GM12872 (cell line): ENCODE data around the gene MORN1.

ENCODE experiments used
- CTCF ChIP-seq: IDR thresholded peaks from 3 replicates; pipeline ENCODE4 v1.5.1; 2011; ENCODE audit warnings: low read depth, mild to moderate bottlenecking, low read length, moderate library complexity; ENCODE audit not compliant: insufficient read depth

MORN1 gene

GRCh38 chr1:2375246-2375922 lies 16.0 kb downstream of the MORN1 start:
- TF ChIP-seq CTCF = no peak

- TF ChIP-seq CTCF = no peak
Observed at GRCh38 chr1:2374252-2375155, 16.9 kb downstream of the MORN1 start.

- no peak for TF ChIP-seq CTCF
Observed at GRCh38 chr1:2373551-2374251, 17.7 kb downstream of the MORN1 start.

GRCh38 chr1:2372551-2373490 lies 18.5 kb downstream of the MORN1 start:
- TF ChIP-seq CTCF = no peak

- TF ChIP-seq CTCF = no peak
Observed at GRCh38 chr1:2368053-2368744, 23.2 kb downstream of the MORN1 start.

GRCh38 chr1:2363847-2364513 lies 27.4 kb downstream of the MORN1 start:
- no peak for TF ChIP-seq CTCF
